Mesenteric fat pad (tissue), 1 donor: ENCODE measurements around the gene PMF1. TPM values are rescaled to one million over a fixed set of nuclear protein-coding genes. Genes with fewer than 3 reads are reported as not detected.
A peak's percentile ranks its signal among the peaks of the same experiment; 100 is the strongest.

Source experiments
- DNase-seq: peaks from one replicate; pipeline ENCODE4 v3.0.0-alpha.2; 2020; ENCODE audit warnings: low spot score
- total RNA-seq: library from RNA; stranded (reverse); fragmentation: NEBNext Ultra II Directional; extraction: Animal tissue kit (Norgen Biotek cat#: 25700); gene quantifications from one replicate; pipeline ENCODE4 v1.2.1, GENCODE V29; 2021
- donor health status: DM: yes; HTN: yes; CAD: no.

The PMF1 gene
- total RNA-seq, 1 donor from 2014 or later = 46.4 TPM

DNA sequence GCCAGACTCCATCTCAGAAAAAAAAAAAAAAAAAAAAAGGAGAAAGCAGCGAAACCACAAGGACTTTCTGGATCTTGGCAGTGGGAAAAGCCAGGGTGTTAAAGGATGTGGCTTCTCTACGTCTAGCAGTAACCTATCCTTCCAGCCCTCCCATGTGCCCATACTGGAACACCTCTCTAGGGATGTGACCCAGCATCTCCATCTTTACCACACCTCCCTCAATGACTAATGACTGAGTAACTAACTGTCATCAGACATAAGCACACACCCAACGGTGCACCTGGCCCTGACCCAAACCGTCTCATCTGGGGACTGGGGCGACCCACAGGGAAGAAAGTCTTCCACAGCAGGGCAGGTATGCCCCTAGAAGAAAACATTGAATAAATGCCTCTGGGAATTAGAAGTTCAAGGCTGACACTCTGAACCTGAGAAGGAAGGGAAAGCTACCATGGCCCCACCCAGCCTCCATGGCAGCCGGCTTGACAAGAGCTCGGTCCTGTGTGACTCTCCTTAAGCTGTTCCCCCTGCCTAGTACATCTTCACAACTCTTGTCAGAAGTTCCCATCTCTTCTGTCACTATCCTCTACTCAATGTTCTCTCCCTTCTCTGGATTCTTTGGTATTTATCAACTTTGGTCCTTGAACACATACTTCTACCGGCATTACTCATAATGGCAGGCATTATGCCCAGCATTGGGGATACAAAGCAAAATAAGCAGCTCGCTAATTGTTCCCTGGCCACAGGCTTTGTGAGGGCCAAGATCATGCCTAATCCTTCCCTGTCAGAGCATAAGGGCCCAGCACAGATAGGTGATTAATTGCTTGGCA lies 49.9 kb downstream of the PMF1 start:
- no peak for DNase-seq

DNA sequence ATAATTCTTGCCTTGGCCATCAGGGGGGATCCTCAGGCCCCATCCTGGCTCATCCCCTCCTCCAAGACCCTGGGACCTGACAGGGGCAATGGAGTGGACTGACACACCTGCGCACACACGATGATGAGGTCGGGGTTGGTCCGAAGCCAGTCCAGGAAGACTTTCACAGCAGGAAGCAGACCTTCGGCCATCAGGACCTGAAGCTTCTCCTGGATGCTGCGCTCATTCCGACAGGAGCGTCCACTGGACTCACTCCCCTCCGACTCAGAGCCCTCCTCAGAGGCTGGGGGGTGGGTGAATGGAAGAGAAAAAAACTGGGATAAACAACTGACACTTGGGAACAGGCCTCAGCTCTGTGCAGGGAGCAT lies 50.5 kb downstream of the PMF1 start:
- DNase-seq = no peak

DNA sequence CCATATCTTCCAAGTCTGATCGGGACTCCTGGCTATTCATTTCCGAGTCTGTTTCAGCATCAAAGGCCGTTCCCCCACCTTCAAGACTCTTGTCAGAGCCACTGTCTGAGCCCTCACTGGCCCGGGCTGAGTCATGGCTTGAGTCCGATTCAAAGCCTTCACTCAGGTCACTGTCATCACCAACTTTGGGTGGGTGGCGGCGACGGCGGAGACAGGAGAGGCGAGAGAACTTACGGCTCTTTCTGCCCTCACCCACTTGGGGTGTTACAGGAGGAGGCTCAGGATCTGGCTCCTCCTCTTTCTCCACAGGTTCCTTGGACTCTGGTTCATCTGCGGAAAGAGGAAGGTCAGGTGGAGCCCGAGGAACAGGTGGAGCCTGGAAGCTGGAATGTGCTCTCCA lies 53.2 kb downstream of the PMF1 start:
- no peak for DNase-seq

DNA sequence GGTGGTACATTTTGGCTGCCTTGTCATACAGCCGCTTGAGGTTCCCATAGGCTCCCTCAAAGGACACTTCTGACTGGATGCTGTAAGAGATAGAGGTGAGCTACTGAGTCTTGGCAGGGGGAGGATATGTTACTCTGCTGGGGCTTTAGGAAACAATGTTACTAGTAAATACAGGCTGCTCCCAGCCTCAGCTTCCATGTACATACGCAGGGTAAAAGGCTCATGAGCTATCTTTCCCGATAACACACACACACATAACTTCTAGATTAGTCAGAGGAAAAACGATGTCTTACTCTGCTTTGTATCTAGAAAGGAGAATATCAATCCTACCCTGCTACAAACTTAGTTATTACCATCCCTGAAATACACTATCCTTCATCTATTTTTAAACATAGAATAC lies 55.5 kb downstream of the PMF1 start:
- DNase-seq = no peak

DNA sequence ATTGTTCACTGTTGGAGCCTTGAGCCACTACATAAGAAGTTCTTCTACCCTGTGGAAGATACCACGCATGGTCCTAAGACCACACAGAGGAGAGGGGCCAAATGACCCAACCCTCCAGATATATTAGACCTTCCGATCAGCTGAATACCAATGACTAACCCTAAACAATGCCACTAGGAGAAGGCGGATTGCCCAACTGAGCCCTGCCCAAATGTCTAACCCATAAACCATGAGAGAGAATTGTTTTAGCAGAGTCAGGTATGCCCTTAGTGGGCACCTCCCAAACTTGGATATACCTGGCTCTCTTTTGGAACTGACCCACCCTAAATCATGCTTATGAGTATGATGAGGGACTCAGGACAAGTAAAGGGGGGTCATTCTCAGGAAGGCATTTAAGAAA lies 57.5 kb downstream of the PMF1 start:
- DNase-seq = no peak

DNA sequence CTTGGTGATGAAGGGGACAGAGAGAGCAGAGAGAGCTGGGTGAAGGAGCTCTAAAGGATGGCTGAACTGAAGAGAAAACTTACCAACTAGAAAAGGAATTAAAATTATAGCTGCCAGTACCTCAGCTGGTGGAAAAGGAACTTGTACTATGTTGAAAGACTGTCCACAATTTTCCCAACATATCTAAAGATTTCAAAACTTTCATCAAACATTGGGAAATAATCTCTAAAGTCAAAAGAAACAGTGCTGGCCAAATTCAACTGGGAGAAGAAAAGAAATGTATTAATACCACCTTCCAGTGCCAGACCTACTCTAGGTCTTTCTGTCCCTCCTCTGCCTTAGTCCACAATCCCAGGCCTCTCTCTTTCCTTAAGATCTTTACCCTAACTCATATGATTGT lies 63.7 kb downstream of the PMF1 start:
- no peak for DNase-seq

DNA sequence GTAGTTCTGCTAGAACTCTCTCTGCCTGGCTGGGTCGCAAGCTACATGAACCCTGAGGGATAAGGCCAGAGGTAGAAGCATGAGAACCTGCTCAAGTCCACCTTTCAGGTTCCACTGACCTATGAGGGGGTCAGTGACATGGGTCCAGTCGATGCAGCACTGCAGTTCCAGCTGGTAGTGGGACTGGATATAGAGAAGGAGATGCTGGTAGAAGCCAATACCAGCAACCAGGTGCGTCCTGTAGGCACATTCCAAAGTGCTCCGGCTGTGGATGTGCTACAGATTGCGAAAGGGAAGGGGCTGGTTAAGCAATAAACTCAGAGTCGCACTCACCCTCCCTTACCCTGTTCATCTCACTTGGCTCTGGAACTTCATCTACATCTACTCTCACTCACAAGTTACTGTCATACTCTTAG lies 64.2 kb downstream of the PMF1 start:
- DNase-seq = no peak

DNA sequence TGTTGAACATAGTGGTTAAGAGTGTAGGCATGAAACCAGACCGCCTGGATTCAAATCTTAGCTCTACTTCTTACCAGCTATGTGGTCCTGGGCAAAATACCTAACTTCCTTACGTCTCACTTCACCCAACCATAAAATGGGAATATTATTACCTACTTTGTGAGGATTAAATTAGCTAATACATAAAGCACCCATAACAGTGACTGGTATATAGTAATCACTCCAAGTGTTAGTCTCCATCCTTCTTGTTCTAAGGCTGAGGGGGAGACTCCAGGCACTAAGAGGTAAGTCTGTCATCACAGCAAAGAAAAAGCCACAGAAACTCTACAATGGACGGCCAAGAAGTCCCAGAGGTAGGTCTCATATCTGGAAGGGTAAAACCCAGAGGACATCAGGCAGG lies 67.0 kb downstream of the PMF1 start:
- no peak for DNase-seq

DNA sequence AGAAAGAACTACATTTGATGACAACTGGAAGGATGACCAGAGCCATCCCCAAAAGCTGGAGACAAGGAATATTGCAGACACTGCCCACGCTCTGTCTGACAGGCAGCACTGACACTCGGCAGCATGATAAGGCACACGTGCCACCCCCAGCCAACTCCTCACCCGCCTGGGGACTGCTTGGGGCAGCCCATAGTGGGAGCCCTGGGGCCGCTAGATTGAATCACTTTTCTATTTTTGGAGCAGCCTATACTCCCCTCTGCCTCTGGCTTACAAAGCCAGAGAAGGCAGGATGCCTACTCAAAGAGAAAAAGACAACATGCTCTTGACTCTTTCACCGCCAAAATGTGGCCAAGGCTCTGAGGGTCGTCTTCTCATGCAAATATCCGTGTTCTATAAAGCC lies 68.5 kb downstream of the PMF1 start:
- DNase-seq = no peak

DNA sequence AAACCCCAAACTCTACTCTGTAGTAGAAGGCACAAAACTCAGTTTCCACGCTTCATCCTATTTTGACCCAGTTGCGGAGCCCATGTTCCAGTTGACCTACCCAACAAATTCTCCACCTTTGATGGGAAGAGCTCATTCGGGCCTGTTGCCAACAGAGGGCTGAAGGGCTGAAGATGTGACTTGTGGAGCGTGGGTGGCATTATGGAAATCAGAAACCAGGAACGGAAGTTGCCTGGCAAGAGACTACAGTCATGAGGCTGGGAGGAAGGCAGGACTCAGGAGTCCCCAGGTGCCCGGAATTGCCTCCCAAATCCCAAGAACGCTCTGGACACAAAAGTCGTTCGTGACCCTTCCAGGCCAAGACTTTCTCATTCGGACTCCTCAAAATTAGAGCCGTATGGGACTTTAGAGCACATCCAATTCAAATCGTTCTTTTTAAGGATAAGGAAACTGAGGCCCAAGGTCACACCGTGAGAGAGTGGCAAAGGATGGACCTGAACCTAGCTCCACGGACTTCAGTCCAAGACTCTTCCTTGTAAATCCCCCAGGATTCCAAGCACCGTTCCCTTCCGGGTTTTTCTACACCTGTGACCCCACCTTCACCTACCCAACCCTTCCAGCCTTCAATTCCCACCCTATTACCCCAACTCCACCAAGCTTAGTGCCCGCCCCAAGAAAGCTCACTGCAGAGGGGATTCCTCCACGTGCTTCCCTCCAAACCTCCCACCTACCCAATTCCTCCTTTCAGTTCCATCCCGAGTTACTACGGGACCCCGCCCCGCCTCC lies 69.1 kb downstream of the PMF1 start:
- no peak for DNase-seq

DNA sequence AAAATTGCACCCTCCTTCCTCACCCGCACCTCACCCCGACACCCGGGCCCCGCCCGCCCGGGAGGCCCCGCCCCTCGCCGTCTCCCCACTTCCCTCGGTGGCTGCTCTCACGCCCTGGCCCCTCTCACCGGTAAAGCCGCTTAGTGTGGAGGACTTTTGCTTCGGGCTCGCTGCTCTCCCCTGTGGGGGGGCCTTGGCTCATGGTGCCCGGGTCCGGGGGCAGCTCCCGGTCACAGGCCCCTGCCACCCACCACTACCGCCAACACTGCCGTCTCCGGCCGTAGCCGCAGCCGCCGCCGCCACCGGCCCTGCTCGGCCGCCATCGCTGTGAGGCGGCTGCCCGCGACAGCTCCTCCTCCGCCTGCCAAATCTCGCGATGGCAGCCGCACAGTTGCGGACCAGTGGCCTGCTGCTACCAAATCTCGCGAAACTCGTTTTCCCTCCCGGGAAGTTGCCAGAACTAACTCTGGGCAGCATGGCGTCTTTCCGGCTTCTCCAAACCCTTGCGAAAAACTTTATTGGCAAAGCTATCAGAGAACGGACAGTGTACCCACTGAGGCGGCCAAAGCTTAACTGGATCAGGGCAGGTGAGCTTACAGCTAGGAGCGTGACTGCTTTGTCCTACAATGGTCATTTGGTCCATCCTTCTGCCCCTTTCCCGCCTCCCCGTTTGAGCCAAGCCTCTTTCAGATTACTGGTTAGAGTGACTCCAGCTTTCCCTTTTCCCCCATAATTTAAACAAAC lies 69.8 kb downstream of the PMF1 start, which contains the start of gene SMG5:
TSS of gene SMG5 (minus strand) at position 347 of the 744 bp plus-strand sequence. CDS start at position 202, 145 bp downstream.
- DNase-seq = peak; percentile 97

DNA sequence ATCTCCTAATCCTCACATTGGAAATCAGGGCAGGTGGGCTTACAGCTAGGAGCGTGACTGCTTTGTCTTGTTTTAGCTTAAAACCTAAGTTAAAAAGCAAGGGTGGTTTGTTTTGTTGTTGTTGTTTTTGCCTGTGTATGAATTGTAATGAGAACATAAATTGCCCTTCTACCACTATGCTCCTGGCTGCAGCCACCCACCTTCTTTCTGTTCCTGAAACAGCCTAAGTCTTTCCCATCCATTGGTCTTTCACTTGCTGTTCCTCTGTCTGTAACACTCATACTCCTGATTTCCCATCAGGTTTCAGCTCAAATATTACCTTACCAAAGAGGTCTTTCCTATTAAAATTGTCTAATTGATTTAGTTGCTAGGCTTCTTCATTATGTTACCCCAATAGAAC lies 70.7 kb downstream of the PMF1 start:
- no peak for DNase-seq

DNA sequence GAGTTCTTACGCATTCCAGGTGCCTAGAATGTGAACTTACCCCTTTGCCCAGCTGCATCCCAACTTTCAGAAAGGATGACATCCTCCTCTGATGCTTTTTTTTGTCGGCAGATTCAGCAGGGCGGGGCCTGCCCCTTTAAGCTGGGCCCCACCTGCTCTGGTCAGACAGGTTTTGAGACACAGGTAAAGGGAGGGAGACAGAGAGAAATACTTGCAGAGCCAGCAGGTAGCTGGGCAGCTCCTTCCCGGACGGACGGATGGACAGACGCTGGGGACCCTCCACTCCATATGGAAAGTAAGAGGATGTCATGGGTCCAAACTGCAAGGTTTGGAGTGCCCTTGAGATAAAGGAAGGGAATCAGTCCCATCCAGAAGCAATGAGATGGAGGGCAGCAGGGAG lies 71.3 kb downstream of the PMF1 start, which contains the start of gene TMEM79:
TSS of gene TMEM79 (plus strand) at position 214 of the 400 bp plus-strand sequence. CDS start 902 bp downstream, outside the sequence.
- no peak for DNase-seq

DNA sequence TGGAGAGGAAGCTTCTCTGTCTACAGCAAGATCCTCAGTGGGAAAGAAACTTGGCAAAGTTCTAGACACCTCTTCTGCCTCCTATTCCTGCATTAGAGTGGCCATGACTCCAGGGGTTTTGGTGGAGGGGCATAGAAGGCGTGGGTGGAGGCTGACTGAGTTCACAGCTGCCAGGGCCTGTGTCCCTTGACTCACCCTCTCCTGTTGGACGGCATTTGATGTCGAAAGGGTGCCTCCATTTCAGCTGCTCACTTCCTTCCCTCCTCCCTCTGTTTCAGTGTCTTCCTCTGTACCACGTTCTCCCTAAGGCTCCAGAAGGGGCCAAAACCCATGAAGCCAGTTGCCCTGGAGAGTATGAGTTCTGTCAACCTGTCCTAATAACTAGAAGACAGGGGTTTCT lies 72.0 kb downstream of the PMF1 start:
- no peak for DNase-seq

DNA sequence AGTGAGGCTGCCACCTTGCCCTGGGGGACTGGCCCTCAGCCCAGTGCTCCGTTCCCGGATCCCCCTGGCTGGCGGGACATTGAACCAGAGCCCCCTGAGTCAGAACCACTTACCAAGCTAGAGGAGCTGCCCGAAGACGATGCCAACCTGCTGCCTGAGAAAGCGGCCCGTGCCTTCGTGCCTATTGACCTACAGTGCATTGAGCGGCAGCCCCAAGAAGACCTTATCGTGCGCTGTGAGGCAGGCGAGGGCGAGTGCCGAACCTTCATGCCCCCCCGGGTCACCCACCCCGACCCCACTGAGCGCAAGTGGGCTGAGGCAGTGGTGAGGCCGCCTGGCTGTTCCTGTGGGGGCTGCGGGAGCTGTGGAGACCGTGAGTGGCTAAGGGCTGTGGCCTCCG lies 72.6 kb downstream of the PMF1 start:
- no peak for DNase-seq

DNA sequence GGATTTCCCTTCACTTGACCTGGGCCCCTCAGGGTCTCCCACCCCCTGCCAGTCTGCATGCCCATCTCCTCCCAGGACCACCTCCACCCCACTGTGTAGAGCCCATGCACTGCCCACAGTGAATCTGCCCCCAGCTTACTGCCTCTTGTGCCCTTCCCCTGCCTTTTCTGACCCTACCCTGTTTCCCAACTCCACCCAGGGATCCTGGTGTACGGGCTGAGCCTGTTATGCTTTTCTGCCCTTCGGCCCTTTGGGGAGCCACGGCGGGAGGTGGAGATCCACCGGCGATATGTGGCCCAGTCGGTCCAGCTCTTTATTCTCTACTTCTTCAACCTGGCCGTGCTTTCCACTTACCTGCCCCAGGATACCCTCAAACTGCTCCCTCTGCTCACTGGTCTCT lies 73.3 kb downstream of the PMF1 start:
- no peak for DNase-seq

Other genes starting within 250 kb of the PMF1 start
- gene ARHGEF2, start 234.5 kb upstream of the PMF1 start, total RNA-seq = 150 TPM
- 179 TPM for gene SSR2, start 192.1 kb upstream of the PMF1 start, total RNA-seq
- 30.0 TPM for gene UBQLN4, start 159.2 kb upstream of the PMF1 start, total RNA-seq
- gene LAMTOR2, start 158.2 kb upstream of the PMF1 start, total RNA-seq = 65.5 TPM
- gene RAB25, start 151.8 kb upstream of the PMF1 start, total RNA-seq = not detected
- gene MEX3A, start 130.5 kb upstream of the PMF1 start, total RNA-seq = 0.58 TPM
- gene LMNA, start 98.3 kb upstream of the PMF1 start, total RNA-seq = 901 TPM
- gene SEMA4A, start 59.4 kb upstream of the PMF1 start, total RNA-seq = 31.9 TPM
- 34.3 TPM for gene SLC25A44, start 18.9 kb upstream of the PMF1 start, total RNA-seq
- gene BGLAP, start 29.2 kb downstream of the PMF1 start, total RNA-seq = not detected
- gene PAQR6, start 35.0 kb downstream of the PMF1 start, total RNA-seq = 1.4 TPM
- 67.2 TPM for gene SMG5, start 69.8 kb downstream of the PMF1 start, total RNA-seq
- gene TMEM79, start 71.3 kb downstream of the PMF1 start, total RNA-seq = 1.8 TPM
- 78.3 TPM for gene GLMP, start 82.7 kb downstream of the PMF1 start, total RNA-seq
- not detected for gene VHLL, start 86.3 kb downstream of the PMF1 start, total RNA-seq
- 163 TPM for gene CCT3, start 125.3 kb downstream of the PMF1 start, total RNA-seq
- gene TSACC, start 125.5 kb downstream of the PMF1 start, total RNA-seq = 0.64 TPM
- gene RHBG, start 156.2 kb downstream of the PMF1 start, total RNA-seq = not detected